Smooth muscle cell (in vitro differentiated cells): ENCODE measurements around the gene STAP2. TPM values are rescaled to one million over a fixed set of nuclear protein-coding genes. Genes with fewer than 3 reads are reported as not detected.
"Not testable (repeated sequence)": the region's sequence is repeated elsewhere in the genome, so short reads cannot be mapped to it uniquely, and the experiment has no call there.

Experiments used
- DNase-seq: peaks from one replicate; lab custom pipeline; 2025; ENCODE audit not compliant: unreplicated experiment; lab: John Stamatoyannopoulos, UW
- H2AFZ ChIP-seq: fragments of 200-600 bp; sonication (generic); 2 replicates; pipeline ENCODE4 v1.6.0; 2016; ENCODE audit warnings: antibody characterized with exemption, low read depth, mild to moderate bottlenecking
- H3F3A ChIP-seq: fragments of 200-600 bp; sonication (generic); 2 replicates; pipeline ENCODE4 v1.6.0; 2017; ENCODE audit warnings: antibody characterized with exemption, low read depth
- H3K27ac ChIP-seq: fragments of 200-600 bp; sonication (generic); 2 replicates; pipeline ENCODE4 v1.5.1; 2016; ENCODE audit warnings: low read depth, mild to moderate bottlenecking
- H3K27me3 ChIP-seq: fragments of 200-600 bp; sonication (generic); 2 replicates; pipeline ENCODE4 v1.6.1; 2016; ENCODE audit warnings: low read depth, mild to moderate bottlenecking
- H3K36me3 ChIP-seq: fragments of 200-600 bp; sonication (generic); 2 replicates; pipeline ENCODE4 v1.5.1; 2016; ENCODE audit warnings: low read depth
- H3K4me1 ChIP-seq: fragments of 200-600 bp; sonication (generic); 2 replicates; pipeline ENCODE4 v1.5.1; 2016; ENCODE audit warnings: low read depth
- H3K4me2 ChIP-seq: fragments of 200-600 bp; sonication (generic); 2 replicates; pipeline ENCODE4 v1.6.0; 2016; ENCODE audit warnings: mild to moderate bottlenecking
- H3K4me3 ChIP-seq: fragments of 200-600 bp; sonication (generic); 2 replicates; pipeline ENCODE4 v1.5.1; 2016; ENCODE audit warnings: mild to moderate bottlenecking
- H3K79me2 ChIP-seq: fragments of 200-600 bp; sonication (generic); 2 replicates; pipeline ENCODE4 v1.6.0; 2016; ENCODE audit warnings: low read depth, mild to moderate bottlenecking
- H3K9ac ChIP-seq: fragments of 200-600 bp; sonication (generic); 2 replicates; pipeline ENCODE4 v1.6.0; 2016; ENCODE audit warnings: low read depth
- H3K9me3 ChIP-seq: fragments of 200-600 bp; sonication (generic); replicated peaks from 2 replicates; pipeline ENCODE4 v1.5.1; 2016; ENCODE audit warnings: low read depth
- H4K20me1 ChIP-seq: fragments of 200-600 bp; sonication (generic); 2 replicates; pipeline ENCODE4 v1.6.0; 2016; ENCODE audit warnings: low read depth
- CTCF ChIP-seq: fragments of 200-600 bp; sonication (generic); IDR thresholded peaks from 2 replicates; pipeline ENCODE4 v1.5.1; 2017; ENCODE audit warnings: borderline replicate concordance, mild to moderate bottlenecking, antibody characterized with exemption; ENCODE audit not compliant: insufficient read depth, poor library complexity, severe bottlenecking
- WGBS: methylation state at CpG from one replicate; pipeline ENCODE4 v1.1.7; 2016; ENCODE audit warnings: low lambda C conversion rate; 5-methylcytosine and 5-hydroxymethylcytosine counted together
- polyA plus RNA-seq: library from polyadenylated mRNA; unstranded; fragments of >200 nt; fragmentation: Nextera tagmentation; extraction: Ambion mirVana; gene quantifications from 2 replicates; pipeline ENCODE4 v1.2.1, GENCODE V29; 2016
- total RNA-seq: library from RNA; depleted of rRNA; stranded (reverse); fragments of >200 nt; gene quantifications from 2 replicates; pipeline ENCODE4 v1.2.3, GENCODE V29; 2014

The STAP2 gene
- total and polyA plus RNA-seq, 2 experiments from 2014 or later, result 8.3 to 10.7 TPM

DNA sequence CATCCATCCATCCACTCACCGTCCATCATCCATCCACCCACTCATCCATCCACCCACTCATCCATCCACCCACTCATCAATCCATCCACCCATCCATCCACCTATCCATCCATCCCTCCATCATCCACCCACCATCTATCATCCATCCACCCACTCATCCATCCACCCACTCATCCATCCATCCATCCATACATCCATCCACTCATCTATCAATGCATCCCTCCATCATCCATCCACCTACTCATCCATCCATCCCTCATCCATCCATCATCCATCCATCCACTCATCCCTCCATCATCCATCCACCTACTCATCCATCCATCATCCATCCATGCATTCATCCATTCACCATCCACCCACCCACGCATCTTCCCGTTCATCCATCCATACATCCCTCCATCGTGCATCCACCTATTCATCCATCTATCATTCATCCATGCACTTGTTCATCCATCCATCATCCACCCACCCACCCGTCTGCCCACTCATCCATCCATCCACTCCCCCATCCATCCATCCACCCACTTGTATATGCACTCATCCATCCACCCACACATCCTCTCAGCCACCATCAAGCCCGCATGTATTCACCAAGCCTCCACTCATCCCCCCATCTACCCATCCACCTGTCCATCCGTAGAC, 3.6 kb downstream of the STAP2 start:
- Histone ChIP-seq H3F3A (no peaks in the 10 kb centered on the region), H3K36me3 (no peaks in the 10 kb centered on the region), H3K27me3 (no peaks in the 10 kb centered on the region), H3K4me1 (no peaks in the 10 kb centered on the region), H2AFZ (no peak overlapping the region), H3K27ac (no peak overlapping the region), H3K79me2 (no peaks in the 10 kb centered on the region), H4K20me1 (no peaks in the 10 kb centered on the region), H3K4me2 (no peak overlapping the region), H3K4me3 (no peak overlapping the region), H3K9ac (no peak overlapping the region), H3K9me3 (no peaks in the 10 kb centered on the region)
- no peak for DNase-seq
- TF ChIP-seq CTCF, result no peak
- 96% methylated on average over 7 of the region's 7 CpGs for WGBS

- Histone ChIP-seq H4K20me1 (no peaks in the 10 kb centered on the region), H3F3A (no peaks in the 10 kb centered on the region), H3K27ac (no peak overlapping the region), H3K79me2 (no peaks in the 10 kb centered on the region), H3K4me2 (no peak overlapping the region), H3K36me3 (no peaks in the 10 kb centered on the region), H3K9ac (no peak overlapping the region), H3K4me3 (no peak overlapping the region), H3K4me1 (peaks cover 9% of the 10 kb centered on the region), H3K27me3 (no peaks in the 10 kb centered on the region), H3K9me3 (no peaks in the 10 kb centered on the region), H2AFZ (no peak overlapping the region)
- 95% methylated on average over 19 of the region's 19 CpGs for WGBS
- DNase-seq, result no peak
- no peak for TF ChIP-seq CTCF
These were observed 8.8 kb downstream of the STAP2 start for GRCh38 chr19:4329858-4330257.

GRCh38 chr19:4328991-4329681, 9.5 kb downstream of the STAP2 start:
- H3K4me2 ChIP-seq, result peak overlapping the region; percentile 85
- not testable (repeated sequence) for H4K20me1 ChIP-seq, H3K79me2 ChIP-seq, H3F3A ChIP-seq, DNase-seq, H3K27me3 ChIP-seq, H3K36me3 ChIP-seq, H3K9me3 ChIP-seq, H3K27ac ChIP-seq, H3K9ac ChIP-seq, H3K4me1 ChIP-seq
- H3K4me3 ChIP-seq, result peak overlapping the region; percentile 42
- H2AFZ ChIP-seq, result peak overlapping the region; percentile 24
- 75% methylated on average over 33 of the region's 35 CpGs for WGBS

GRCh38 chr19:4328243-4328990, 10.2 kb downstream of the STAP2 start:
- no peaks in the 10 kb centered on the region for H3K79me2 ChIP-seq
- H3K4me1 ChIP-seq, result peaks cover 9% of the 10 kb centered on the region
- H2AFZ ChIP-seq, result peak overlapping the region; percentile 24
- H3K4me2 ChIP-seq, result peak overlapping the region; percentile 85
- 6% methylated on average over 20 of the region's 49 CpGs for WGBS
- H3K27me3 ChIP-seq, result no peaks in the 10 kb centered on the region
- H3K27ac ChIP-seq, result no peak overlapping the region
- no peaks in the 10 kb centered on the region for H3F3A ChIP-seq
- TF ChIP-seq CTCF, result no peak
- no peaks in the 10 kb centered on the region for H3K9me3 ChIP-seq
- no peaks in the 10 kb centered on the region for H4K20me1 ChIP-seq
- H3K36me3 ChIP-seq, result no peaks in the 10 kb centered on the region
- no peak overlapping the region for H3K9ac ChIP-seq
- peak; percentile 90 for DNase-seq
- peak overlapping the region; percentile 49 for H3K4me3 ChIP-seq
